ENCODE data around the gene AMHR2. TPM values are rescaled to one million over a fixed set of nuclear protein-coding genes. Genes with fewer than 3 reads are reported as not detected.
A peak's percentile ranks its signal among the peaks of the same experiment; 100 is the strongest.

AMHR2 gene
- total and polyA plus RNA-seq, 2 of the 4 experiments (the other 2 are of a cell fraction), result not detected

GRCh38 chr12:53388932-53389331 lies 34.7 kb upstream of the AMHR2 start:
- POLR2A ChIA-PET (ENCODE audit: unreplicated experiment), result no interaction called here
- ATAC-seq (ENCODE audit: low read depth) (no peak), DNase-seq (no peak)
- intact Hi-C loops (cut with micrococcal nuclease), result no loop called here
- Histone ChIP-seq H3K23ac (ENCODE audit: low read depth, low read length) (peak overlapping the region; percentile 81; the same call in 1 of the 2 replicates), H3K79me1 (ENCODE audit: low read depth in 1 of 2, low read length in 2 of 2) (peaks cover 18 to 58% of the 10 kb centered on the region in 2 experiments; a peak in 3 of 4 replicates), H2BK20ac (ENCODE audit: low read depth, low read length) (0 out of 2 replicates have a peak overlapping the region, but pooled peaks have one; percentile 34), H3K4me1 (ENCODE audit: control insufficient read depth, insufficient read depth, low read length) (peaks cover 16% of the 10 kb centered on the region), H4K20me1 (ENCODE audit: insufficient read depth, low read length) (peaks cover 13% of the 10 kb centered on the region; the same call in 1 of the 2 replicates), H3K56ac (ENCODE audit: extremely low read depth, insufficient read depth, low read length) (peak overlapping the region; percentile 40; the same call in 1 of the 2 replicates), H3K9ac (ENCODE audit: low read depth, low read length) (no peak overlapping the region), H2AK5ac (ENCODE audit: low read depth, low read length) (peak overlapping the region; percentile 90), H2BK15ac (ENCODE audit: low read depth, low read length) (peak overlapping the region; percentile 74; the same call in 1 of the 3 replicates), H4K5ac (ENCODE audit: low read depth, low read length) (peak overlapping the region; percentile 77), H3K9me3 (ENCODE audit: control insufficient read depth, insufficient read depth, low read length) (no peaks in the 10 kb centered on the region), H4K8ac (ENCODE audit: low read depth in 2 of 2, low read length in 2 of 2) (peak overlapping the region; percentile 39 to 82; a peak in 3 of 4 replicates), H2AK9ac (replicated peaks; ENCODE audit: low read depth, low read length, poor library complexity) (peak overlapping the region; percentile 72), H3K4me2 (ENCODE audit: low read depth, low read length) (peak overlapping the region; percentile 85), H3K4ac (ENCODE audit: low read depth, low read length) (peak overlapping the region; percentile 38), H3K27me3 (ENCODE audit: control insufficient read depth, insufficient read depth, low read length) (no peaks in the 10 kb centered on the region), H2BK120ac (ENCODE audit: low read depth, low read length) (no peak overlapping the region), H3K14ac (replicated peaks; ENCODE audit: low read depth, low read length) (no peak overlapping the region; the same call in 1 of the 2 replicates), H3K4me3 (ENCODE audit: insufficient read depth, low read depth, low read length) (no peak overlapping the region), H4K91ac (ENCODE audit: insufficient read depth, low read depth, low read length) (peak overlapping the region; percentile 10; the same call in 1 of the 2 replicates), H3K36me3 (ENCODE audit: control insufficient read depth, insufficient read depth, low read length) (peaks cover 7% of the 10 kb centered on the region), H3K27ac (ENCODE audit: insufficient read depth, low read length) (peak overlapping the region; percentile 83; the same call in 1 of the 2 replicates), H2BK5ac (ENCODE audit: low read depth, low read length, poor library complexity, severe bottlenecking) (peak overlapping the region; percentile 87), H3K9me1 (ENCODE audit: insufficient read depth, low read length) (0 out of 2 replicates have a peak, but pooled peaks cover 2% of the 10 kb centered on the region), H3K18ac (ENCODE audit: low read depth, low read length) (peak overlapping the region; percentile 48), H2AFZ (replicated peaks; ENCODE audit: low read length, poor library complexity) (no peak overlapping the region)
- in situ Hi-C loops (cut with MboI; ENCODE audit: low sequenced_read_pairs), result no loop called here
- dilution Hi-C loops (cut with HindIII; ENCODE audit: low sequenced_read_pairs, unreplicated experiment), result no loop called here
- CTCF ChIA-PET, result interaction anchor here (0.7 to 1.6 kb wide), 2 partner anchors 36 to 346 kb away, joined by 3 to 4 read pairs; no protein-coding TSS in a partner anchor
- WGBS, 2 experiments (ENCODE audit: extremely low coverage in 2 of 2, insufficient read length in 1 of 2), result no CpG with 5 or more reads among the region's 4 CpGs
- TF ChIP-seq FOS (IDR thresholded peaks at IDR 0.05; ENCODE audit: low read depth, low read length), result no peak
- no peak for TF ChIP-seq CHD1 (IDR thresholded peaks at IDR 0.05; ENCODE audit: low read depth, low read length)
- TF ChIP-seq SMC3 (IDR thresholded peaks at IDR 0.05; ENCODE audit: low read depth, low read length), result no peak
- no peak for TF ChIP-seq RAD21 (IDR thresholded peaks at IDR 0.05; ENCODE audit: low read length)
- no peak for TF ChIP-seq BHLHE40 (IDR thresholded peaks at IDR 0.05; ENCODE audit: low read depth, low read length)
- no peak for TF ChIP-seq RFX5 (IDR thresholded peaks at IDR 0.05; ENCODE audit: low read depth, low read length)
- no peak for TF ChIP-seq MAFK (IDR thresholded peaks at IDR 0.05; ENCODE audit: low read depth, low read length)
- no peak for TF ChIP-seq RCOR1 (IDR thresholded peaks at IDR 0.05; ENCODE audit: insufficient replicate concordance, low read length)
- TF ChIP-seq CEBPB (IDR thresholded peaks at IDR 0.05; ENCODE audit: low read depth, low read length), result no peak
- TF ChIP-seq ELK1 (IDR thresholded peaks at IDR 0.05; ENCODE audit: borderline replicate concordance, low read depth, low read length), result no peak
- TF ChIP-seq CTCF (conservative IDR thresholded peaks at IDR 0.05; ENCODE audit: low read depth, low read length), result no peak
- TF ChIP-seq POLR2A (IDR thresholded peaks at IDR 0.05; ENCODE audit: low read depth, low read length), result no peak
- no peak for TF ChIP-seq MAZ (IDR thresholded peaks at IDR 0.05; ENCODE audit: borderline replicate concordance, low read depth, low read length)
- no peak for TF ChIP-seq MXI1 (IDR thresholded peaks at IDR 0.05; ENCODE audit: borderline replicate concordance, low read depth, low read length)
- no peak for TF ChIP-seq NFE2L2 (IDR thresholded peaks at IDR 0.05; ENCODE audit: low read depth, low read length)
- no peak for TF ChIP-seq USF2 (IDR thresholded peaks at IDR 0.05; ENCODE audit: low read depth, low read length)
- no TSS peak for BruUV-seq (replicated peaks)

Data from IMR-90 (cell line).